ENCODE data around the gene PRKD1.

The PRKD1 gene

DNA sequence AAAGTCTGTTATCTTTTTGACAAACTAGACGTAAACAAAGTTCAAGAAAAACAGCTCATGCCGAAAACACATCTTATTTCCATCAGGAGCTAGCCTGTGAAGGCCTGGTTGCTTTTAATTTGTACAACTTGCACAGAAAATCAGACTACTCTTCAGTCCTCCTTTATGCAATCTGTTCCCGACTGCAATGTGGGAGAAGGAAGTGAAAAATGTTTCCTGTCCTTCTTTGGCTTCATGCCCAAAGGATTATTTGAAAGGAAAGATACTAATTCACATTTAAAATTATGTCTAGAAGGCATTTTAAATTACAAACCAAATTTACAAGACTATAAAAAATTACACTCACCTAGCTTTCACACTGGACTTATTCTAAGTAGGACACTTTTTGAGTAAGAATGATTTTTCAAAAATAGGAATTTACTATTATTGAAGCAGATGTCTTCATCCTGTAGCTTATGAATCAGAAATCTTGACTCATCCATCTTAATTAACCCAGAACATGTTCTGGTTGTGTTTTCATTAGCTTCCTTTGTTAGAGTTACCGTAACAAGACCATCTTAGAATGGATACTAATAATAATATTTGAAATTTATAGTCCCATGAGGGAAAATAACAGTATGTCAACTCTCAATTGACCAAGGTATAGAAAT, 272.6 kb downstream of the PRKD1 start:
- no peak for DNase-seq

DNA sequence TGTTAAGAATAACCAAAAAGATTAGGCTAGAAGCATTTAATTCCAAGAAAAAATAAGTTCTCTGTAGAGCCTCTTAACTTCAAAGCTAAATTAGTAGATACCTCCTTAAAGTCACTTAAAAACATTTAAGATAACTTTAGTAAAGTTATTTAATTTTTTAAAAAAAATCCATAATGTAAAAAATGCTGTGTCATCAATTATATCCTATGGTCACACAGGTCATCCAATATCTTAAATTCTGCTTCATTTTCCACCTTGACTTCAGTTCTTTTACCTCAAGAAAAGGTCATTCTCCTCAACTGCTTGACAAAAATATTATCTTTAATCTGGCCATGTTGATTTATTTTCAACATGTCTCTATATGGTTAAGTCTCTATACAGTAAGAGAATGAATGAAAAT, 274.3 kb downstream of the PRKD1 start:
- no peak for DNase-seq

DNA sequence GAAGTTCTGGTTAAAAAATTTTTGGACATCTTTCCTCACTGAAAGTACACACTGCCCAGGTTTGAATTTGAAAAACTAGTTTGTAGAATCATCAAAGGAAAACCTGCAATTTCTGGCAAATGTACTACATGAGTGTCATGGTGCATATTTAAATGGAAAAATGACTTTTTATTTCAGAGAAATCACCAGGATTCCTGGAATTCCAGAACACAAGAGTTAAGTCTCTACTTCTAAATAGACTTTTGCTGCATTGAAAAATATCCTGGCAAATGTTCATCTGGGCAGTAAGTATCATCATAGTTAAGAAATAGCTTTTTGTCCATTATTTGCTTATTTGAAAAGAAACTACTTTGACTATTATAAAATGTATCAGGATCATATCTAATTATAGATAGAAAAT, 275.1 kb downstream of the PRKD1 start:
- no peak for DNase-seq

DNA sequence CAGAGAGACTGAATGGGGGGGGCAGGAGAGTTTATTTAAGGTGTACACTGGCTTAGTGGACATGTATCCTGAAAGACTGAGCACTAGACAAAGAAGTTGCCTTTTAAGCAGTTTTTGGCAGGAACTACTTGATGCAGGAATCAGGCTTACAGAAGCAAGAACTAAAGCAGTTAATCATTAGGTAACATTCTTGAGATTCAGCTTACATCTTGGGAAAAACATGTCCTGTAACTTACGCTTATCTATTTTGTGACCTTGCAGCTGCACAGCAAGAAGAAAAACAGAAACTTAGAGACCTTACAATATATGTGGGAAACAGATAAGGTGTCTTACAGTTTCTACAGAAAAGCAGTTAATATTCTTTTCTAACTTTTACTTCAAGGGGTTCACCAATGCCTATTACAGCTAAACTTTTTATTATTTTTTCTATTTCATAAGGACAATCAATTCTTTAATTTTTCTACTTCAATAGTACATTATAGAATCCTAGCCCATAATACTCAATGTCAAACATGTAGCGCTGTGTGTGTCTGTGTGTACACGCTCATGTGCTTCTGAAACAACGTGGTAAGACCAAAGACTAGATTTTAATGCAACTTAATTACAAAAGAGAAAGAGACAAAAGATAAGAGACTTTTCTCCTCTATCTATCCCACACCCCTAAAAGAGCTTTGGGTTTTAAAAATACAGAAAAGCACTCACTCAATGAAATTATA, 276.9 kb downstream of the PRKD1 start:
- no peak for DNase-seq

DNA sequence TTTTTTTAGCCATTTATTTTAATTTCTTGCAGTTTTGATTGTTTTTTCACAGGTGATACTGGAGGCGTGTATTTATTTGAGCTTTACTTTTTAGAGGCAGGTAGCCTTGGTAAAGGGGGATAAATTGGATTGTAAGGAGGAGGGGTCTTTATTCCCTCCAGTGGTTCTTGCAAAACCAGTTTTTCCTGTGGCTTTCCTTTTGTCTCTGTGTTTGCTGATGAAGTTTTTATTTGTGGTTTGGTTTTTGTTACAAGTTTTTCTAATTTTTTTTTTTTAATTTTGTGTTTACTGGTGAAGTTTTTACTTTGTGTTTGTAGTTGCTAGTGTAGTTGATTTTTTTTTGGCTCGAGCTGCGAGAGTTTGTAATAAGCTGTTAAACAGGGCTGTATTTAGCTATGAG, 278.5 kb downstream of the PRKD1 start:
- DNase-seq = no peak

DNA sequence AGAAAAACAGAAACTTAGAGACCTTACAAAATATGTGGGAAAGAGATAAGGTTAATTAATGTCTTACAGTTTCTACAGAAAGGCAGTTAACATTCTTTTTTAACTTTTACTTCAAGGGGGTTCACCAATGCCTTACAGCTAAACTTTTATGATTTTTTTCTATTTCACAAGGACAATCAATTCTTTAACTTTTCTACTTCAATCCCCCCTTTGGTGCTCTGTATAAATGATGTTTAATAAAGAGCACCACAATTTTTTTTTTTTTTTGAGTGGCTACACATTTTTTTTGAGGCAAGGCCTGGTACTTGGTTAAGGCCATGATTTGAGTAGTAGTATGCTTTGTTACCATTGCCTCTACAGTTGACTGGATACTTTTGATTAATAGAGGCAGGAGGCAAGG, 279.6 kb downstream of the PRKD1 start:
- DNase-seq = no peak

DNA sequence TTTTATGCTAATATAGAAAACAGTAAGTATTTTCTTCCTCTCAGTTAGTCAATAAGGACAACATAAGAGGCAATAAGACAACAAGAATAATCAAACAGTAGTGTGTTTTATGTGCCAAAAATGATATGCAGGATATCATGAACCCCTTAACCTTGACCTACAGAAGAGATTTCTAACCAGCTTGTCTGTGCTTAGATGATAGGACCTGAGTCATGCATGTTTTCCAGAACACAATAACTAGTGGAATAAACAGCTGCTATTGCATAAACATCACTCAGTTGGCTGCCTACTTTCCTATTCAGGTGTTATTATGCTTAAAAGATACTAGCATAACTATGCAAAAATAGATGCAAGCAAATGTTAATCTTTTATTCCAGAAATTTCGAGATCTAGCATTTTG, 282.5 kb downstream of the PRKD1 start:
- DNase-seq = no peak

DNA sequence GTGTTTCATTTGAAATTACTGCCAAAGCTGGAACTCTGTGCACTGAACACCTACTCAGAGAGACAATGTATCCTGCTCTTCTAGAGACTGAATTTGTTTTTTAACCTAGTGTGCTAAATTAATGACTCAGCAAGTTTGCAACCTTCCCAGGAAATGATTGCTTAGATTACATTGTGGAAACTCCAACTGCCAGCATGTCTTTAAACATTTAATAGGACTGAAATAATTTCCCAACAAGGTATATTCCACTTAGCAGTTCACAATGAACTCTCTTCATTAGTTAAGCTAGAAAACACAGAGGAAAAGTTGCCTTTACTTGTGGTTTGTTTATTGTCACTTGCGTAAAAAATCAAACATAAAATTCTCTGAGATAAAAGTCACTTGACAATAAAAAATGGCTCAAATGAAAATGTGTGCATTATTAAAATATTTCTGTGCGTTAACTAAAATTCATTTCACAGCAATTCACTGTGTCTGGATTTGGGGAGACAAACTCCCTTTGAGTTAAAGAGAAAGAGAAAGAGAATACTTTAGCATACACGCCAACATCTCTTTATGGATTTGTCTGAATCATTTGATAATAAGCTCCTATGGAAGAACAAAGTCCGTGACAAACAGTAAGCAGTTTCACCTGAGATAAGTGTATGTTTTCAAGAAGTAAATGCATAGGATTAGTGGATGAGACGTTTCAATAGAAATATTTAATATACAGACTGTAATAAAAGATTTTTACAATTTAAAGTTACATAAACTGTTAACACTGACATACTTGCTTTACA, 284.0 kb downstream of the PRKD1 start:
- DNase-seq = no peak

DNA sequence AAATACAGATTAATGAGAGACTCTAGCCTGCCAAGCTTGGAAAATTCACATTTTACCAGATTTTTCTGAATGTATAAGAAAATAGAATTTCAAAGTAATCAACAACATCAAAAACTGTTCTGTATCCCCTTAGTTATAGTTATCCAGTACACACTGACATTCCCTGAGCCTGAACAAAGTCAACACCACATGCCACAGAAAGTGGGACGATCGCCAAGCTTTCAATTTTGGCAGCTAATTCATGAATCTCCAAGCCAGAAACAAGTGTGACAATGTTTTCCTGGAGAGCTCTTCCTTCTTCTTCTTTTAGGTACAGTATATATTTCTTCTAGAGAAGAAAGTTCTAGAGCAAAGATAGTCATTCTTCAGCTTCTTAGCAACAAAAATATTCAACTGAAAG, 290.2 kb downstream of the PRKD1 start:
- DNase-seq = peak; percentile 93

DNA sequence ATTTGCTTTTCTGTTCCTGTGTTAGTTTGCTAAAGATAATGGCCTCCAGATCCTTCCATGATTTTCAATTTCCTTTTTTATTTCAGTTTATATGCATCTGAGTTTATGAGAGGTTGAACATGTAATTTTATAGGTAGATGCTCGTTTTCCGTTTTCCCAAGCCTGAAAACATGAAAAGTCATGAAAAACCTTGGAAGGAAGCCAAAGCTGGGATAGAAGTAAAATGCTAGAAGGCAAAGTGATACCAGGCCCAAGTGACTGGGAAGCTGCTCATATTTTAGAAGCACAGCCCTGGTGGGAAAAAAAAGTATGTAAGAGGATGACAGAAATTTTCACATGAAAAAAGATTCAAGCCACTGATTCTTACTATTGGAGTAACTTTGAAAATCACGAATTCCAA, 290.8 kb downstream of the PRKD1 start:
- no peak for DNase-seq

DNA sequence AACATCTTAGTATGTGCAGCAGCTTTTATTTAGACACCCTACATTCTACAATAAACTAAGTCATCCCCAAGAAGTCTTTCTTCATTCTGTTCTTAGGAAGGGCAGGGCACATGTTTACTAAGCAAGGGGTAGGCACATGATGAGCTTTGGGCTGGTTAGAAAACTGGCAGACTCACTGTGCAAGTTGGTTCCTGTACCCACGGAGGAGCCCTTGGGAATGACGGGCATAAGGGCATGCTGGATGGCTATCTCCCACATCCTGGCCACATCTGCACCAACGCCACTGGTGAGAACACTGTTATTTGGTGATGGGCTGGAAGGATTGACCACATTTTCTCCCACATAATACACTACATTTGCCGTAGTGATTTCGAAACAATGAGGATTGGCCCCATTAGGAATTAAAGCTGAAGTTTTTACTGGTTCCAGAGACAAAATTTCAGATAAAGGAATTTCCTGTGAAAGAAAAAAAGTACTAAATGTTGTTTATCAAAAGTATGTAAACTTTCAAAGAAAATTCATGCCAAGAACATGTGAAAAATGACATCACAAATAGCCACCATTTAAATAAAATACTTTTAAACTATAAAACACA, 297.0 kb downstream of the PRKD1 start:
- no peak for DNase-seq

DNA sequence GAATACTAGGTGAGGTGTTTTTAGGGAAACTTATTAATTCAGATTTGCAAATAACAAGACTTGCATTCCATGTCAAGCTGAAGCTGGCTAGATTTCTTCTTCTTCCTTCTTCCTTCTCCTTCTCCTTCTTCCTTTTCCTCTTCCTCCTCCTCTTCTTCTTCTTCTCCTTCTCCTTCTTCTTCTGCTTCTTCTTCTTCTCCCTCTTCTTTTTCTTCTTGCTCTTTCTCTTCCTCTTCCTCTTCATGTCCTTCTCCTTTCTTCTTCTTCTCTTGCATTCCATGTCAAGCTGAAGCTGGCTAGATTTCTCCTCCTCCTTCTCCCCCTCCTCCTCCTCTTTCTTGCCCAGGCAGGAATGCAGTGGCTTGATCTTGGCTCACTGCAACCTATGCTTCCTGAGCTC, 297.8 kb downstream of the PRKD1 start:
- no peak for DNase-seq

DNA sequence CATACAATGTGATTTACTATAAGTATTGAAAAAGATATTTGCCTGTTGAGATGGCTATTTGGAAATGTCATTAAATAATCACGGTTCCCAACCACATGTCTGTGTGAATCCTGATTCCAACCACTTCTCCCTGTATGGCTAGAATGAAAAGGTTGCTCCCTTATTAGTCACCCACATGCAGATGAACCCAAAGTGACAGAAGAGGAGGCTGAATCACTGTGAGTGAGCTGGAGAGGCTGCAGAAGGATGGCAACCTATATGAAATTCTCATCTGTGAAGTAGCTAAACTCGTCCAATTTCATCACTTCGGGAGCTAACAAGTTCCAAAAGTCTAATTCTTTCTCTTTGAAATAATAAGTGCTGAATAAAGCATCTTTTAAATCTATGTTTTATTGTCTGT, 300.5 kb downstream of the PRKD1 start:
- no peak for DNase-seq

DNA sequence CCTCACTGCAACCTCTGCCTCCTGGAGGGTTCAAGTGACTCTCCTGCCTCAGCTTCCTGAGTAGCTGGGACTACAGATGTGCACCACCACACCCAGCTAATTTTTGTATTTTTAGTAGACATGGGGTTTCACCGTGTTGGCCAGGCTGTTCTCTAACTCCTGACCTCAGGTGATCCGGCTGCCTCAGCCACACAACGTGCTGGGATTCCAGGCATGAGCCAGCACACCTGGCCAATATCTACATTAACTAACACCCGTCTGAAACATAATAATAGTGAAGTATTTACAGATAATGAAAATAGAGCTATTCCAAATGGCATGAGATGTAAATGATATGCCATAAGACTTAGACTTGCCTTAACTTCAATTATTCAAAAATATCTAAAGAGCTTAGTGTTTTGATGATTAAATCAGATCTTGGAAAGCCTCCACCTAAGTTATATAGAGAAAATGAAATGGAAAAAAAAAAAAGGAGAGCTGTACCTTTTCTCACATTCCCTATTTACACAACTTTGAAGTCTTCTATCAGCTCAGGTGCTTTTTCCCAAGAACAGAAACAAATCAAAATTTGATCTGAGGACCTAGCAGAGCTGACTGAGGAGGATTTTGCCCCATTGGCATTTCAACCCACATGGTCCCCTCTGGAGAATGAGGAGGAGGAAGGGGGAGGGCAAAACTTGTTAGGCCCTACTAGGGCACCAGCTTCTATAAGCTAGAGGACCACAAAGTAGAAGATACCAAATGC, 309.2 kb downstream of the PRKD1 start:
- no peak for DNase-seq

DNA sequence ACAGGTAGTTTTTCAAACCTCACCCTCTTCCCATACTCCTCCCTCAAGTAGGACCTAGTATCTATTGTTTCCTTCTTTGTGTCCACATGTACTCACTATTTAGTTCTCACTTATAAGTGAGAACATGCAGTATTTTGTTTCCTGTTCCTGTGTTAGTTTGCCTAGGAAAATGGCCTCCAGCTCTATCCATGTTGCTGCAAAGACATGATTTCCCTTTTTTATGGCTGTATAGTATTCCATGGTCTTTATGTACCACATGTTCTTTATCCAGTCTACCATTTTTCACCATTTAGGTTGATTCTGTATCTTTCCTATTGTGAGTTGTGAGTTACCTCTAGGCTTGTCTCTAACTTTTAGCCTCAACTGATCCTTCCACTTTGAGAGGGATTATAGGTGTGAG, 310.7 kb downstream of the PRKD1 start:
- no peak for DNase-seq

DNA sequence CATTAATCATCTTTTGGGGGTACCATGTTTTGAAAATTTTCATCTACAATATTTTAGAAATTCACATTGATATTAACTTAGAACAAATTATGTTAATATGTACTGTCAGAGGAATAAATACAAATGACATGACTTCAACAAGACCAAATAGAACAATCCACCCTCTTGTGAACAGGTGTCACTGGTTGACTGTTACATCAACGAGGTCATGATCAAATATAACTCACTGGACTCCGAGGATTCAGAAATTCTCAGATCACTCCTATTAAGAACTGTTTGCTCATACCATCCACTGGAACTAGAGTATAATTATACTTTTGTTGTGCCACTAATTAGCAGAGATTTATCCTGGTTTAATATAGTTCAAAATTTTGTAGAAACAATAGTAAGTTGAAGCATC, 318.8 kb downstream of the PRKD1 start:
- peak; percentile 11 for DNase-seq

DNA sequence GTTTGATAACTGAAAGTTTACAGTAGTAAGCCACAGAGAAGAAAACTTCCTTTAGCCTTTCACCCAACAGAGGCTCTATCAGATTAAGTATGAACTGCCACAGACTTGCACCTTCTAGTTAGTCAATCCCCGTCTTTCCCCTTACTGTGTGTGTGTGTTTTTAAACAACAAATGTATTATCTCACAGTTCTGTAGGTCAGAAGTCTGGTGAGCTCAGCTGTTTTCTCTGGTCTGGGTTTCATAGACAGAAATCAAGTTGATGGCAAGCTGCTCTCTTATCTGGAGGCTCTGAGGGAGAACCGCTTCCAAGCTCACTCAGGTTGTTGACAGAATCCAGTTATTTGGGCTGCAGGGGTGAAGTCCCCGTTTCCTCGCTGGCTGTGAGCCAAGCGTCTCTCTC, 320.5 kb downstream of the PRKD1 start:
- DNase-seq = no peak

DNA sequence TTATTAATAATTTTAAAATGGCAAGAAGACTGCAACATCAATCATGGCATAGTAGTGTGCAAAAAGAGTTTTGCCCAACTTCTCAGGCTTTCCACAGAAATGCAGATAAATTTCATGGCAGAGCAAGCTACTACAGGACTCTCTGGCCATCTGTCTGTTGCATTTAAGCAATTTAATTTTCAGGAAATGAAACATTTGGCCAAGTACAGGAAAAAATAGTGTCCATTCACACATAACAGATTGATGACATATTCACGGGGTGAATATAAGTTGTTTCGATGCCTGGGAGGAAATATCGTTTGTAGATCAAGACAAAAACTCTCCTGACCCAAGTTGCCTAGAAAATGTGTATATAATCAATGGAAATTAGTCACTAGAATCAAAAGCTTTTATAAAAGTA, 324.0 kb downstream of the PRKD1 start:
- no peak for DNase-seq

DNA sequence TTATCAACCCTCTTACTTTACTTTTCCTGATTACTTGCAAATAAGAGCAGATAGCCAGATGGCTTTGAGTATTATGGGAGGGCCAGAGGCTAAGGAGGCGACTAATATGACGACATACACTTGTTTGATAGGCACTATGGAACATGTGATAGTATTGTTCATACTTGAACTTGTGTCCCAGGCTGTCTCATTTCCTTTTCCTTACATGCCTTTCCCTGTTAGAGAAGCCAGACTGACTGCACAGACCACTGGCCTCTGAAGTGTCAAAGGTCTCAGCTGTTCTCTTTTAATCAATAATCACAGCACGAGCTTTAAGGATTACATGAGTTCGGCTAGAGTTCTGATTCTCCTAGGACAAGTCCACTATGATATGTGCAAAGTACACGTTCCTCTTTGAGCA, 326.0 kb downstream of the PRKD1 start:
- no peak for DNase-seq

DNA sequence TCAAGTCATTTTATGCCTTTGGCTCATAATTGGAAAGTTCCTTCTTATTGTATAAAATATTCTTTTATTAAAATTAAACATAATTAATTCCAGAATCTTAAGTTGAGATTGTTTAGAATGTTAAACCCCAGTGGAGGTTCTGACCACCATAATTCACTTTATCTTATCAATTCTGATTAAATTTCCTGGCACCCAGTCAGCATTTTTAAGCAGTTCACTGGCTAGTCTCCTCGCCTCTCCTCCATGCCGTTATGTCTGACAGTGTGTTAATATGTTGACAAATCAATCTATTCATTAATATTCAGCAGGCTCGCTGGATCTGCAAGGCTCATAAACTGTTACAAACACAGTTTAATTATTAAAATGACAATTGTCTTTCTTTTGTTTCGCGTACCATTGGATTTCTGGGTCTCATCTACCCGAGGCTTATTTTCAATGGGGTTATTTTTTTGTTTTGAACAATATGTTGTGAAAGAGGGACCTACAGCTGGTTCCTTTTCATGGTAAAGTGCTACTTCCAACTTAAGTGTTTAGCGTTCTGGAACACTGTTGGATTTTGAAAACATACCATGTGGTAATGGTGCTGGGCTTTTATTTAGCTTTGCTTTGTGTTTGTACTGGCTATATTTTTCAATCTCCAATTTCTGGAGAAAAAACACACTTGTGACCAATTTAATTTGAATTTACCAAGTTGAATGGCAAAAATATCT, 339.7 kb downstream of the PRKD1 start:
- DNase-seq = peak; percentile 27

DNA sequence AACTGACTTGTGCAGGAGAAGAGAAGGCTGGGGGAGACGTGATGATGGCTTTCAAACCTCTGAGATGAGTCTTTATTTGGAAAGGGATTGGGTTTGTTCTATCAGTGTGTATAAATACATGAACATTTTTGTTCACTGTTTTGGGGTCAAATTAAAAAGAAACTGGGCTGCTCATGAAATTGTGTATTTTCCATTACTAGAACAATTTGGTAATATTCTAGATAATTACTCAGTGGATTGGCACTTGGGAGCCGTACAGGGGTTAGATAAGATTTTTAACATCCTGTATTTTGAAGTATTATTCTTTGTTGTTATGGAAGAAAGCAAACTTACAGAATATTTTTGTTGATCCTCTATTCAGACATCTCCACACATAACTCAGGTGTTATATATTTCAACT, 340.6 kb downstream of the PRKD1 start:
- DNase-seq = peak; percentile 12

DNA sequence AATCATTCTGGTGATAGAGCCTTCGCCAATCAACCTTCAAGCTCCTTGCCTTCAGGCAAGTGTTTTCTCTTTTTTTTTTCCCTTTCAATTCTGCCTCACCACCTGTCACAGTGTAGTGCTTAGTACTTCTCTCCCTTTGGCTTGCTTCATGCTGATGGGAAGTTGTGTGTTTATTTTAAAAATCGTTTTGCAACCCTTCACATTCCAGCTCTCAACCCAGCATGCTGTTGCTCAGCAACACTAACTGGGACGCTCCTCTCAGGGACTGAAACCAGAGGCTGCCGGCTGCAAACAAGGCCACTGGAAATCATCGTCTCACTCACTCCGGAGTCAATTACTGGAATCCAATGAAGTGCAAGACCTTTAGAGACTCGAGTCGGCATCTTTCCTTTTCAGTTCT, 342.7 kb downstream of the PRKD1 start:
- peak; percentile 91 for DNase-seq
